GM12875 (cell line): ENCODE data around the gene PROX2.

Source experiments
- H3K4me3 ChIP-seq: one replicate; pipeline ENCODE4 v1.5.1; 2011; ENCODE audit warnings: low read depth, low read length, control low read depth
- TF ChIP-seq, protein P1 (sequence below): IDR thresholded peaks from 2 replicates; pipeline ENCODE4 v1.5.1; 2011; ENCODE audit warnings: low read depth, mild to moderate bottlenecking, control low read depth, inconsistent platforms, low read length, moderate library complexity, borderline replicate concordance; ENCODE audit not compliant: insufficient read depth

The PROX2 gene

DNA sequence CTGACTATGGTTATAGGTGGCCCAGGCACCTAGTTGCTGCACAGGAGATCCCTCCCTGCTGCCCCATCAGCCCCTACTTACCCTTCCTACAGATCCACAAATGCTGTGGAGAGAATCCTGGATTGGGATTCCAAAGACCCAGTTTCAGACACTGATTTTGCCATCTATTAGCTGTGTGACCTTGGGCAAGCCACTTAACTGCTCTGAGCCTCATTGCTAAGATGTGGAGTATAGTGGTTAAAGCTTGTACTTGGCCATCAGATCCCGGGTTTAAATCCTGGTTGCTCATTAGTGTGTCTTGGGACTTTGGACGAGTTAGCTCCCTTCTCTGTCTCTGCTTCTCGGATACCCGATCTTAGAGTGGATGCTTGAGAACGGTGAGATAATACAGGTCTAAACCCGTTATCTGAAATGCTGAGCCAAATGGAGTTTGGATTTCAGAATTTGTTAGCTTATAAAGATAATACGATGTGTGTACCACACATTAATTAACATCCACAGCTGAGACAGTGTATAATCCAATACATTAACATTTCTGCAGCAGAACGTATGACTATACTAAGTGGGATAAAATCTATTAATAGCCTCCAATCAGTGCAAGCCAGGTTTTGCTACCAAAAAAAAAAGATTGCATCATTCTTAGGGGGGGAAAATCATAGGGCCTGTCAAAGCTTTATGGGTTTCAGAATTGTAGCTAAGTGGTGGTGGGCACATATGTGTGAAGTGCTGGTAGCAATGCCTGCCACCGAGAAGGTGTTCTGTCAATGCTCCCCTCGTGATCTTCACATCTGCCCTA, 16.0 kb downstream of the PROX2 start:
- TF ChIP-seq, protein P1, sequence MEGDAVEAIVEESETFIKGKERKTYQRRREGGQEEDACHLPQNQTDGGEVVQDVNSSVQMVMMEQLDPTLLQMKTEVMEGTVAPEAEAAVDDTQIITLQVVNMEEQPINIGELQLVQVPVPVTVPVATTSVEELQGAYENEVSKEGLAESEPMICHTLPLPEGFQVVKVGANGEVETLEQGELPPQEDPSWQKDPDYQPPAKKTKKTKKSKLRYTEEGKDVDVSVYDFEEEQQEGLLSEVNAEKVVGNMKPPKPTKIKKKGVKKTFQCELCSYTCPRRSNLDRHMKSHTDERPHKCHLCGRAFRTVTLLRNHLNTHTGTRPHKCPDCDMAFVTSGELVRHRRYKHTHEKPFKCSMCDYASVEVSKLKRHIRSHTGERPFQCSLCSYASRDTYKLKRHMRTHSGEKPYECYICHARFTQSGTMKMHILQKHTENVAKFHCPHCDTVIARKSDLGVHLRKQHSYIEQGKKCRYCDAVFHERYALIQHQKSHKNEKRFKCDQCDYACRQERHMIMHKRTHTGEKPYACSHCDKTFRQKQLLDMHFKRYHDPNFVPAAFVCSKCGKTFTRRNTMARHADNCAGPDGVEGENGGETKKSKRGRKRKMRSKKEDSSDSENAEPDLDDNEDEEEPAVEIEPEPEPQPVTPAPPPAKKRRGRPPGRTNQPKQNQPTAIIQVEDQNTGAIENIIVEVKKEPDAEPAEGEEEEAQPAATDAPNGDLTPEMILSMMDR: no peak
- no peak overlapping the region for H3K4me3 ChIP-seq

DNA sequence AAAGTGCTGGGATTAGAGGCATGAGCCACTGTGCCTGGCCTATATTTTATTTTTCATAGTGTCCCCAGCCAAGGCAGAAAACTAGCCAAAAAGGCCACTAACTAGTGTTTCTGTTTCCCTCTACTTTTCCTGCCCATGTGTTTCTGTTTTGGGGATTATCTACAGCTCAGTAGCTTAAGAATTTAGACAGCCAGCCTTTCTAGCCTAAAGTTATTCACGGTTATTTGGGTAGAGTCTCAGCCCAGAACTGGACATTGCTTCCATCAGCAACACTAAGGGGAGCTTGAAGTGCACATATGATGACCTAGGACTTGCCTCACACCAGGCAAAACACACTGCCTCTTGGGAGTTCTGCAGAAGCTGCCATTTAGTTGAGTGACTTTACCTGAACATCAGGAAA, 17.9 kb downstream of the PROX2 start:
- TF ChIP-seq, protein P1: no peak

DNA sequence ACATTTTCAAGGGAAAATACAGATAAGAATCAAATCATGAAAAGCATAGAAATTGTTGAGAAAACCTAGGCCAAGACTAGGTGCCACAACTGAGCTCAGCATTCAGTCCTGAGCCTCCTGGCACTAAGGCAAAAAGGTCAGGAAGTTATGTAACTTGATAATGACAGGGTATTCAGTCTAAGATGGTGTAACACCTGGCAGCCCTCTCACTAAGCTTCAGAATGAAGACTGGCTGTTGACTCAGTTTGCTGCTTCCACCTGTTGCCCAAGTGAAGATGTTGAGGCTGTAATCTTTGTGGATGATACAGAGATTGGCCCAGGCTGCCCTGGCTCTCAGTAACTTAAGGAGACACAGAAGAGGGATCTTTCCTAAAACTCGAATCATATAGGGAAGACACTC, 19.6 kb downstream of the PROX2 start:
- TF ChIP-seq, protein P1: no peak
- H3K4me3 ChIP-seq: no peak overlapping the region

More for the DNA sequence above, 17.9 kb downstream of the PROX2 start:
- H3K4me3 ChIP-seq: no peak overlapping the region

DNA sequence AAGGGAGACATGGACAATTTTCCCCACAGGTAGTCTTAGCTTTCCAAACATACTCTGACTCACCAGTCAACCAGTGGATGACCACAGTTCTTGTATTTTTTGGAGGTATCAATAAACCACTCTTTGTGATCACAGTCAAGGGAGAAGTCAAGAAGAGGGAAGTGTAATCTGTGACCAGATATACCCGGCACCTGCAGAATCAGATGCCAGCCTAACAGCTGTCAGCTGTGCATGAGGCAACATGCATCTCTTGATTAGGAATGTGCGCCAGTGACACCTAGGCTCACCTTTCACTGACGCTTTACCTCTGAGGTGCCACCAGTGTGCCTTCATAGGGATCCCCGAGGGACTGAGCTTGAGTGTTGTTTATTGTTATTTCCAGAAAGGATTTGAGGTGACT, 20.0 kb downstream of the PROX2 start:
- no peak overlapping the region for H3K4me3 ChIP-seq
- TF ChIP-seq, protein P1: no peak

DNA sequence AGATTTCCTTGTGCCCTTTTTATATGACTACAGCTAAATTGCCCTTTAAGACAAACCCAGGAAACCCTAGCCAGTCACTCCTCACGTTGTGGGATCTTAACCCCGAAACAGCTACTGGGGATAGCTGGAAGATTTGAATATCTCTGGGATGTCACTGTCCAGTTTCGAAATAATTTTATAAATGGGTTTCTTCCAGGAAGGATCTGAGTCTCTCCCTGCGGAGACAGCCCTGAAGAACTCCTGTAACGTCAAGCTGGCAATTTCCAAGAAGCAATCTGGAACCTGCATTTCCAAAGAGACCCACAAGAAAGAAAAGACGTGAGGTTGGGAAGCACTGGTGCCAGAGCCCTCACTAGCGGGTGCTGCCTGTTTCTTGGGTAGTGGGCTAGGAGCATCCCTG, 20.9 kb downstream of the PROX2 start:
- TF ChIP-seq, protein P1: no peak
- H3K4me3 ChIP-seq: no peak overlapping the region

DNA sequence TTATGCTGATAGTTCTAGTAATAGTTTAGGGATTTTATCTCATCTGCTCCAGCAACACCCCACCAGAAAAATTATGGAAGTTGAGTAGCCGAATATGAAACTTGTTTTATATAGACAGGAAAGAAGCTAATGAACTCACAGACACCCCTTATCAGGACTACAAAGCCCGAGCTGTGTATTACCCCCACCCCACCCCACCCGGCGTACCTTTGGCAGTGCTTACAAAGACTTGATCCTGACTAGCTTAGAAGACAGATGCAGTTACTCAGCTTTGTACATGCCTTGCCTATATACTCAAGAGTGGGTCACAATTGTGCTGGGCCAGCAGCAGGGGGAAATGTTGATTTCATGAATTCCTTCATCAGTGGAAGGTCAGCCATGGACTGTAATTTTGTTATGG, 22.4 kb downstream of the PROX2 start:
- TF ChIP-seq, protein P1: no peak
- no peak overlapping the region for H3K4me3 ChIP-seq

DNA sequence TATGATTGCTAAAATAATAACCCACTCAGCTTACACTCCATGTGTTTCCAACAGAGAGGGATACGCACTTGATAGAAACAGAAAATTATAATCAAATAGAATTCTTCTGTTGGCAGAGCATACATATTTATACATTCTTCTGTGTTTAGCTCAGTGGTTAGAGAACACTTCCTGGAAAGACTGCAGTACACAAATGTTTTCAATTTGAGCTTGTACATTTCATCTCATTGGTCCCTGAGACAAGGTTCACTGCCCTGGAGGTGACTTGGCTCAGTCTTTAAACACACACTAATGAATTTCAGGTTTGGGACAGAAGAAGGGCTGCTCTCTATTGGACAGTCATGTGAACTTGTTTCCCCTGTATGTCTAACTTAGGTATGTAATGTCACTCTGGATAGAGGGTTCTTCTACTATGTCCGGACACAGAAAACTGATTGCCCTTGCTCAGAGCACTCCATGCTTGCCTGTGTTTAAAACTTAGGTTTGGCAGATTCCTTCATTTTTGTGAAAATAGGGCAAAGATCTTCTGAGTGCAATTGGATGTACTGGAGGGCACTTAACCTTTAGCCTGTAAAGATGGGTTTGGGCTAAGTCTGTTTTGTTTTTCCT, 22.9 kb downstream of the PROX2 start:
- no peak overlapping the region for H3K4me3 ChIP-seq
- TF ChIP-seq, protein P1: no peak
